ENCODE measurements around the gene SUN1.
"Not testable (repeated sequence)": the region's sequence is repeated elsewhere in the genome, so short reads cannot be mapped to it uniquely, and the experiment has no call there.

The SUN1 gene

GRCh38 chr7:803243-803635 is 29.0 kb upstream of the SUN1 start:
- no peak for DNase-seq (ENCODE audit: low read depth in 2 of 2)

- not testable (repeated sequence) for DNase-seq (ENCODE audit: low read depth in 2 of 2)
These were observed 28.5 kb upstream of the SUN1 start for GRCh38 chr7:803796-804195.

GRCh38 chr7:805261-805660 is 27.0 kb upstream of the SUN1 start:
- DNase-seq (ENCODE audit: low read depth in 2 of 2) = no peak

GRCh38 chr7:815284-816216 is 16.7 kb upstream of the SUN1 start:
- DNase-seq (ENCODE audit: low read depth in 2 of 2) = no peak

GRCh38 chr7:816300-816750 is 16.0 kb upstream of the SUN1 start:
- peak; percentile 92 to 94 for DNase-seq (ENCODE audit: low read depth in 2 of 2)

- no peak for DNase-seq (ENCODE audit: low read depth in 2 of 2)
These were observed 15.3 kb upstream of the SUN1 start for GRCh38 chr7:816751-817671.

GRCh38 chr7:818031-818699 is 14.1 kb upstream of the SUN1 start:
- peak; percentile 46 to 47 for DNase-seq (ENCODE audit: low read depth in 2 of 2)

- no peak for DNase-seq (ENCODE audit: low read depth in 2 of 2)
These were observed 11.9 kb upstream of the SUN1 start for GRCh38 chr7:820341-820740.

GRCh38 chr7:821688-822087 is 10.6 kb upstream of the SUN1 start:
- no peak for DNase-seq (ENCODE audit: low read depth in 2 of 2)

GRCh38 chr7:822692-823276 is 9.5 kb upstream of the SUN1 start:
- DNase-seq (ENCODE audit: low read depth in 2 of 2) = no peak

GRCh38 chr7:823649-824048 is 8.6 kb upstream of the SUN1 start:
- DNase-seq (ENCODE audit: low read depth in 2 of 2) = no peak

GRCh38 chr7:824081-824480 is 8.2 kb upstream of the SUN1 start:
- no peak for DNase-seq (ENCODE audit: low read depth in 2 of 2)

GRCh38 chr7:824664-825063 is 7.6 kb upstream of the SUN1 start:
- DNase-seq (ENCODE audit: low read depth in 2 of 2) = no peak

- peak in 1 of 2 experiments; percentile 20 for DNase-seq (ENCODE audit: low read depth in 2 of 2)
These were observed 6.9 kb upstream of the SUN1 start for GRCh38 chr7:825386-825785.

GRCh38 chr7:826230-826917 is 5.9 kb upstream of the SUN1 start:
- DNase-seq (ENCODE audit: low read depth in 2 of 2) = no peak

GRCh38 chr7:828793-829561 is 3.3 kb upstream of the SUN1 start:
- DNase-seq (ENCODE audit: low read depth in 2 of 2) = no peak

GRCh38 chr7:830069-830468 is 2.2 kb upstream of the SUN1 start:
- DNase-seq (ENCODE audit: low read depth in 2 of 2) = no peak

- DNase-seq (ENCODE audit: low read depth in 2 of 2) = peak; percentile 68 to 70
These were observed 595 bp upstream of the SUN1 start for GRCh38 chr7:831596-832166.

- DNase-seq (ENCODE audit: low read depth in 2 of 2) = no peak
These were observed 720 bp downstream of the SUN1 start for GRCh38 chr7:832968-833424.

Measured in fibroblast of skin of left biceps (primary cell).